ENCODE results near the gene CALML6.

DNA sequence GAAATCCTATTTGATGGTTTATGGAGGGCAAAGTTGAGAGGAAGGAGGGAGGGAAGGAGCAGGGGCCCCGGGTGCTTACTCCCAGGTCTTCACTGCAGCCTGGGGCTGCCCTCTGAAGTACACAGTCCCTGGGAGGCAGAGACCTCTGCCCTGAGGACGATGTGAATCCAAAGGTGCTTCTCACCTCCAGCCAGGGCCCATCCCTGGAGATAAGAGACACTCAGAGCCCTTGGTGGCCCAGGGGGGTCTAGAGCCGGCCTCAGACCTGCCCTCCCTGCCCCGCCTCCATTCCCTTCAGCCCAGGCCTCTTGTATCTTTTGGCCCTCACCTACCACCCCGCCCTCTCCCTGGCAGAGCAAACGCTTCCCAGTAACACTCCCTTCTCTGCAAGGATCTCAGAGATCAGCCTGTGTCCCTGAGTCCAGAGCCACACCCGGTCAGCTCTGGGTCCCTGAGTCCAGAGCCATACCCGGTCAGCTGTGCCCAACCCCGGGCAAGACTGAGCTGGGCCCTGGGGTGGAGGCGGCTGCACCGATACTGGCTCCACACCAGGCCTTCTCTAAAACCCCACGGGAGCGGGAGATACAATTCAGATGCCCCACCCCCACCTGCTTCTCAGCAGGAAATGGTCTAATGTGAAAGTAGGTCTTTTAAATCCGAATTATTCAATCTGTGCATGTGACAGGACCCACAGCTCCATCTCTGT is 20.6 kb upstream of the CALML6 start:
- TF ChIP-seq, protein P1, sequence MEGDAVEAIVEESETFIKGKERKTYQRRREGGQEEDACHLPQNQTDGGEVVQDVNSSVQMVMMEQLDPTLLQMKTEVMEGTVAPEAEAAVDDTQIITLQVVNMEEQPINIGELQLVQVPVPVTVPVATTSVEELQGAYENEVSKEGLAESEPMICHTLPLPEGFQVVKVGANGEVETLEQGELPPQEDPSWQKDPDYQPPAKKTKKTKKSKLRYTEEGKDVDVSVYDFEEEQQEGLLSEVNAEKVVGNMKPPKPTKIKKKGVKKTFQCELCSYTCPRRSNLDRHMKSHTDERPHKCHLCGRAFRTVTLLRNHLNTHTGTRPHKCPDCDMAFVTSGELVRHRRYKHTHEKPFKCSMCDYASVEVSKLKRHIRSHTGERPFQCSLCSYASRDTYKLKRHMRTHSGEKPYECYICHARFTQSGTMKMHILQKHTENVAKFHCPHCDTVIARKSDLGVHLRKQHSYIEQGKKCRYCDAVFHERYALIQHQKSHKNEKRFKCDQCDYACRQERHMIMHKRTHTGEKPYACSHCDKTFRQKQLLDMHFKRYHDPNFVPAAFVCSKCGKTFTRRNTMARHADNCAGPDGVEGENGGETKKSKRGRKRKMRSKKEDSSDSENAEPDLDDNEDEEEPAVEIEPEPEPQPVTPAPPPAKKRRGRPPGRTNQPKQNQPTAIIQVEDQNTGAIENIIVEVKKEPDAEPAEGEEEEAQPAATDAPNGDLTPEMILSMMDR (IDR thresholded peaks at IDR 0.05), result no peak
- TF ChIP-seq POLR2A (IDR thresholded peaks at IDR 0.05), result no peak
